Lung (tissue), 12 donors: ENCODE results near the gene FOXP3. TPM values are rescaled to one million over a fixed set of nuclear protein-coding genes. Genes with fewer than 3 reads are reported as not detected.

ENCODE experiments used
- ATAC-seq: fragments of 200-7000 bp; cut with Tn5 transposase; one replicate; pipeline ENCODE4 v1.9.1; 2020; ENCODE audit warnings: moderate number of reproducible peaks; ENCODE audit not compliant: insufficient read depth, low FRiP score
- DNase-seq, 3 donors: peaks; one replicate each; pipeline ENCODE4 v3.0.0-alpha.2; 2013 to 2017
- H3K27ac ChIP-seq, 2 donors: one replicate each; pipeline ENCODE4 v1.5.1; 2013; ENCODE audit warnings: mild to moderate bottlenecking in 2 of 2, moderate library complexity in 2 of 2, control low read depth in 1 of 2, inconsistent platforms in 1 of 2, low read depth in 1 of 2, low read length in 1 of 2
- H3K27me3 ChIP-seq, 3 donors: one replicate each; pipeline ENCODE4 v1.5.1; 2013; ENCODE audit warnings: low read length in 2 of 3; ENCODE audit not compliant: control insufficient read depth in 3 of 3, insufficient read depth in 3 of 3
- H3K36me3 ChIP-seq, 4 donors: one replicate each; pipeline ENCODE4 v1.5.1; 2013; ENCODE audit warnings: low read length in 4 of 4, mild to moderate bottlenecking in 1 of 4, moderate library complexity in 1 of 4; ENCODE audit not compliant: control insufficient read depth in 4 of 4, insufficient read depth in 4 of 4
- H3K4me1 ChIP-seq, 5 donors: one replicate each; pipeline ENCODE4 v1.5.1; 2013; ENCODE audit warnings: low read length in 5 of 5, mild to moderate bottlenecking in 2 of 5, moderate library complexity in 1 of 5; ENCODE audit not compliant: control insufficient read depth in 5 of 5, insufficient read depth in 5 of 5
- H3K4me3 ChIP-seq: one replicate; pipeline ENCODE4 v1.5.1; 2013; ENCODE audit warnings: mild to moderate bottlenecking, control low read depth, moderate library complexity
- H3K9ac ChIP-seq, 2 donors: one replicate each; pipeline ENCODE4 v1.5.1; 2013; ENCODE audit warnings: low read length in 2 of 2, control low read depth in 1 of 2; ENCODE audit not compliant: insufficient read depth in 1 of 2
- H3K9me3 ChIP-seq, 4 donors: one replicate each; pipeline ENCODE4 v1.5.1; 2013; ENCODE audit warnings: low read length in 3 of 4, mild to moderate bottlenecking in 1 of 4, moderate library complexity in 1 of 4; ENCODE audit not compliant: control insufficient read depth in 4 of 4, insufficient read depth in 3 of 4
- WGBS, 2 donors: extraction: QIAGEN DNeasy Blood & Tissue Kit; methylation state at CpG; one replicate each; pipeline ENCODE4 v1.1.7; 2013; 5-methylcytosine and 5-hydroxymethylcytosine counted together
- polyA plus RNA-seq, 2 donors: library from polyadenylated mRNA; stranded (reverse); fragments of 200-250 nt; gene quantifications; one replicate each; pipeline ENCODE4 v1.2.1, GENCODE V29; 2013
- total RNA-seq, 2 donors: library from RNA; depleted of rRNA in 1 of 2; stranded (reverse); fragments of >200 nt in 1 of 2; gene quantifications; one replicate each; pipeline ENCODE4 v1.2.1, GENCODE V29; 2014 to 2021
- TF ChIP-seq, protein P1 (sequence below): IDR thresholded peaks from 2 replicates; pipeline ENCODE4 v1.5.1; 2012; ENCODE audit warnings: mild to moderate bottlenecking; ENCODE audit errors: control extremely low read depth, extremely low read depth
- donor health status: control.
- donor health status: control.
- donor health status: Bipolar disorder and iron deficiency.
- donor health status: healthy.
- donor health status: DM: yes; HTN: yes; CAD: no.

Gene FOXP3
- total and polyA plus RNA-seq, 4 donors = 0.12 to 1.4 (median 0.48) TPM

DNA sequence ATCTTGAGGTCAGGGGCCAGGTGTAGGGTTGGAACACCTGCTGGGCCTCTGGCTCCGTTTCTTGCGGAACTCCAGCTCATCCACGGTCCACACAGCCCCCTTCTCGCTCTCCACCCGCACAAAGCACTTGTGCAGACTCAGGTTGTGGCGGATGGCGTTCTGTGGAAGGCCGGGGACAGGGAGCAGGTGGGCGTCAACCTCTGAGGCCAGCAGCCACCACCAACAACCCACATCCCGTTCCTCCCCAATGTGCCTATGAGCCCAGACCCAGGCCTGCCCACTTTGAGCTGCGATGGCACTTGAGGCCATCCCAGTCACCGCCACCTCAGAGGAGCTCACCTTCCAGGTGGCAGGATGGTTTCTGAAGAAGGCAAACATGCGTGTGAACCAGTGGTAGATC, 13.2 kb downstream of the FOXP3 start:
- Histone ChIP-seq H3K27ac (no peak overlapping the region), H3K4me3 (no peak overlapping the region), H3K27me3 (no peaks in the 10 kb centered on the region), H3K9ac (no peak overlapping the region), H3K4me1 (no peaks in the 10 kb centered on the region), H3K9me3 (no peaks in the 10 kb centered on the region), H3K36me3 (peaks cover 0 to 27% (median 1%) of the 10 kb centered on the region in 4 donors)
- WGBS, 2 donors = 84 to 89% methylated on average over 10 to 13 of the region's 13 CpGs
- DNase-seq (no peak), ATAC-seq (no peak)
- TF ChIP-seq, protein P1, sequence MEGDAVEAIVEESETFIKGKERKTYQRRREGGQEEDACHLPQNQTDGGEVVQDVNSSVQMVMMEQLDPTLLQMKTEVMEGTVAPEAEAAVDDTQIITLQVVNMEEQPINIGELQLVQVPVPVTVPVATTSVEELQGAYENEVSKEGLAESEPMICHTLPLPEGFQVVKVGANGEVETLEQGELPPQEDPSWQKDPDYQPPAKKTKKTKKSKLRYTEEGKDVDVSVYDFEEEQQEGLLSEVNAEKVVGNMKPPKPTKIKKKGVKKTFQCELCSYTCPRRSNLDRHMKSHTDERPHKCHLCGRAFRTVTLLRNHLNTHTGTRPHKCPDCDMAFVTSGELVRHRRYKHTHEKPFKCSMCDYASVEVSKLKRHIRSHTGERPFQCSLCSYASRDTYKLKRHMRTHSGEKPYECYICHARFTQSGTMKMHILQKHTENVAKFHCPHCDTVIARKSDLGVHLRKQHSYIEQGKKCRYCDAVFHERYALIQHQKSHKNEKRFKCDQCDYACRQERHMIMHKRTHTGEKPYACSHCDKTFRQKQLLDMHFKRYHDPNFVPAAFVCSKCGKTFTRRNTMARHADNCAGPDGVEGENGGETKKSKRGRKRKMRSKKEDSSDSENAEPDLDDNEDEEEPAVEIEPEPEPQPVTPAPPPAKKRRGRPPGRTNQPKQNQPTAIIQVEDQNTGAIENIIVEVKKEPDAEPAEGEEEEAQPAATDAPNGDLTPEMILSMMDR = no peak

DNA sequence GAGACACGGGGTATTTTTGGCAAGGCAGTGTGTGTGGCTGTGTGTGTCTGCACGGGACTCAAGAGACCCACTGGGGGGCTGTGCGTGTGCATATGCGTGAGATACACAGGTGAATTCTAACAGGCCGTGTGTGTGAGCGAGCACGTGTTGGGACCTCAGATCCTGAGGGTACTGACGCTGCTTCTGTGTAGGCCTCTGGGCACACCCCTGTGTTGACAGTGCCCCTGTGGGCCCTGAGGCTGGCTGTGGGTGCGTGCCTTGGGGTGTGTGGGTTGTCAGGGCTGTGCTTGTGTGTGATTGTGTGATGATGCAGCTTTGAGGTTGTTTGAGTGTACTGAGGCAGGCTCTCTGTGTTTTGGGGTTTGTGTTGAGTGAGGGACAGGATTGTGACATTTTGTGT, 13.9 kb downstream of the FOXP3 start:
- WGBS, 2 donors = 86 to 96% methylated on average over 9 of the region's 9 CpGs
- H3K9ac ChIP-seq = no peak overlapping the region
- no peaks in the 10 kb centered on the region for H3K27me3 ChIP-seq
- TF ChIP-seq, protein P1 = no peak
- peaks cover 0 to 27% (median 1%) of the 10 kb centered on the region in 4 donors for H3K36me3 ChIP-seq
- no peak overlapping the region for H3K4me3 ChIP-seq
- H3K4me1 ChIP-seq = no peaks in the 10 kb centered on the region
- H3K9me3 ChIP-seq = no peaks in the 10 kb centered on the region
- DNase-seq (no peak), ATAC-seq (no peak)
- H3K27ac ChIP-seq = no peak overlapping the region

DNA sequence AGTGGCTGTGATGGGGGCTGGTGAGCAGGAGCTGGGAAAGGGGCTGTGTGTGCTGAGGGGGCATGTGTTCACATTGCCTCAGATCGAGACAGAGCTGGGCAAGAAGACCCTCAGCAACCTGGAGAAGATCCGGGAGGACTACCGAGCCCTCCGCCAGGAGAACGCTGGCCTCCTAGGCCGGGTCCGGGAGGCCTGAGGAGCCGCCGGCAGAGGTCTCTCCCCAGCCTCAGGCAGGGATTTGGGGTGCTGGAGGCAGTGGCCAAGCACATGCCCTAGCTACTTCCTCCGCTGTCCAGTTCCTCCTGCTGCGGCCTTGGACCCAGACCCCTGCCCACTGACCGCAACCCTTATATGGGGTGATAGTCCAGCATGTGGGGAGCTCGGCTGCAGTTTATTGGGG, 14.4 kb downstream of the FOXP3 start:
- Histone ChIP-seq H3K4me1 (no peaks in the 10 kb centered on the region), H3K4me3 (no peak overlapping the region), H3K27me3 (no peaks in the 10 kb centered on the region), H3K9ac (no peak overlapping the region), H3K27ac (no peak overlapping the region), H3K9me3 (no peaks in the 10 kb centered on the region), H3K36me3 (peaks cover 0 to 27% (median 1%) of the 10 kb centered on the region in 4 donors)
- no peak for DNase-seq
- WGBS, 2 donors = 91 to 98% methylated on average over 8 to 13 of the region's 13 CpGs
- TF ChIP-seq, protein P1 = no peak
- no peak for ATAC-seq

DNA sequence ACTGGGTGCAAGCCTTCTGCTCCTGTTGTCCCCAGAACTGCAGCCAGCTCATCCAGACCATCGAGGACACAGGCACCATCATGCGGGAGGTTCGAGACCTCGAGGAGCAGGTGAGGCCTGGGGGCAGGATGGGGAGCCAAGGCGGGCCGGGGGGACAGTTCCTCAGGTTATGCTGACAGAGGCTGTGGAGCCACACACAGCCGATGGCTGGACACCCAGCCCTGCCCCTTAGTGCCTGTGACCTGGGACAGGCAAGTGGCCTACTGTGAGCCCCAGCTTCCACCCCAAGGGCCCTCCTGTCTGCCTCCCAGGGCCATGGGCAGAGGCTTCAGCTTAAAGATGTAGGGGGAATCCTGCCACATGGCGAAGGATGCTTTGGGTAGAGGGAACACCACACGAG, 14.9 kb downstream of the FOXP3 start:
- H3K27me3 ChIP-seq = no peaks in the 10 kb centered on the region
- peaks cover 0 to 30% (median 1%) of the 10 kb centered on the region in 4 donors for H3K36me3 ChIP-seq
- H3K4me1 ChIP-seq = no peaks in the 10 kb centered on the region
- WGBS, 2 donors = 87 to 93% methylated on average over 7 to 9 of the region's 9 CpGs
- TF ChIP-seq, protein P1 = no peak
- no peak overlapping the region for H3K4me3 ChIP-seq
- DNase-seq (no peak), ATAC-seq (no peak)
- H3K9ac ChIP-seq = no peak overlapping the region
- H3K9me3 ChIP-seq = no peaks in the 10 kb centered on the region
- no peak overlapping the region for H3K27ac ChIP-seq
